GM18519 (cell line): ENCODE data around the gene RXRB.
"Not testable (repeated sequence)": the region's sequence is repeated elsewhere in the genome, so short reads cannot be mapped to it uniquely, and the experiment has no call there.

Experiments used
- ATAC-seq: cut with Tn5 transposase; IDR thresholded peaks from one replicate; pipeline ENCODE4 v1.9.1; 2021; ENCODE audit warnings: mild to moderate bottlenecking, moderate library complexity; ENCODE audit not compliant: unreplicated experiment, low FRiP score

The RXRB gene

DNA sequence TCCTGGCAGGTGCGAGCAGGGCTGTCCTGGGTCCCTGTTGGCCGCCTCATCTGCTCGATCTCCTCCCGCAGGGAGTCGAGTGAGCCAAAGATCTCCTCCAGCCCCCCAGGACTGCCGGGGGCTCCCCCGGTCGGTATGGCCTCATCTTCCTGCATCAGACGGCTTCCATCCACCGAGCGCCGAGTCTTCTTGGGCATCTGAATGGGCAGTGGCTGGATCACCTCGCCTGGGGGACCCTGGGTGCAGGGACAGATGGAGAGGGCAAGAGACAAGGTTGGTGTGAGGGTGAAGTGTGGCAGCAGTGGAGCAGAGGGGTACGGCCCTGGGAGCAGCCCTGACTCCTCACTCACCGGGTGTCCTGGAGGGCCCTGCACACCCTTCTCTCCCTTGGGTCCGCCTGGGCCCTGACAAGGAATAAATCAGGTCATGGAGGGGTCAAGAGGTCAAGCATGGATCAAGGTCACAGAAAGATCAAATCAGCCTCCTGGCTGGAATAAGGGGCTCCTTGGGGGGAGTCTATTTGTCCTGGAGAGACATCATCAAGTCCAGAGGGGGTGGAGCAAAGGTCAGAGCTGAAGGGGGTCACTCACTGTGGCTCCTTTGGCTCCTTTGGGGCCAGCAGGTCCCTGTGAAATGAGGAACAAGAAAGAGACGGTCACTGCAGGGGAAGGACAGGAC, 34.7 kb downstream of the RXRB start:
- ATAC-seq: no peak

DNA sequence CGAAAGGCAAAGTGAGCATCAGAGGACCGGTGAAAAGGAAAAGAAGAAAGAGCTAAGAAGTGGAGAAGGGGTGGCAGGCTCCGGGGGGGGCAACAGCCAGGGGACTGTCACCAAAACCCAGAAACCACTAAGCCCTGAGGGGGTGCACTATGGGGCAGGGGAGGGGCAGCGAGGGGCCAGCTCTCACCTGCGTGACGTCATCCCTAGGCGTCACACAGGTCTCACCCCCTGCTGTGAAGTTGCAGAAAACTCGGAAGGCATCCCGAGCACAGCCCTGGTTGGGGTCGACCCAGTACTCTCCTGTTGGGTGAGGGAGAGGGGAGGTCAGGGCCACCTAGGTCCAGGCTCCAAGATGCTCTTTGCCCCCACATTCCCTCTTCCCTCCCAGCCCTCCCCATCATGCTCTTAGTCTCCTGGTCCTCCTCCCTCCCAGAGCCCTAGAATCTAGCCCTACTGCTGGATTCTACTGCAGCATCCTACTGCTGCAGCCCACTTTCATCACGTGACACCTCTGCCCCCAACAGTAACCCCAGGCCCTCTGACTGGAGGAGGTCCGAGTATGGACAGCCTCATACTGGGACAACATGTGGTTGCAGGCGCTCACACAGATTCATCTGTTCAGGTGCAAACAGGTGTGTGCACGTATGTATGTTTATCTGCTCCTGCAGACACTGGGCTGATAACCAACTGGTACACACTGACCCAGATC, 35.6 kb downstream of the RXRB start:
- no peak for ATAC-seq

DNA sequence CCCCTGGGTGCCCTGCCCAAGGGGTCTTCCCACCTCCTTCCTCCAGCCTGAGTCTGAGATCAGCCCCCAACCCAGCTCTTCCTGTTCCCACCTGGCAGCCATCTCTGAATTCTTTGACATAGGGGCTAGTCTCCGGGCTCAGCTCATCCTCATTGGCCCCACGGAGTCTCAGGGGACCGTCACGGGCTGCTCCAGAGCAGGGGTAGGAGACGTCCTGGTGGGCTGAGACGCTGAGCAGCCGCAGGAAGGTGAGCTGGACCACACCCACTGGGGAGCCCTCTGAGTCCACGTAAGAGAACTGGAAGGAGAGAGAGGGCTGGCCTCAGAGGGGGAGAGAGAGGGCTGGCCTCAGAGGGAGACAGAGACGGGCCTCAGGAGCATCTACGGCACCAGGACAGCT, 36.3 kb downstream of the RXRB start:
- ATAC-seq: no peak

DNA sequence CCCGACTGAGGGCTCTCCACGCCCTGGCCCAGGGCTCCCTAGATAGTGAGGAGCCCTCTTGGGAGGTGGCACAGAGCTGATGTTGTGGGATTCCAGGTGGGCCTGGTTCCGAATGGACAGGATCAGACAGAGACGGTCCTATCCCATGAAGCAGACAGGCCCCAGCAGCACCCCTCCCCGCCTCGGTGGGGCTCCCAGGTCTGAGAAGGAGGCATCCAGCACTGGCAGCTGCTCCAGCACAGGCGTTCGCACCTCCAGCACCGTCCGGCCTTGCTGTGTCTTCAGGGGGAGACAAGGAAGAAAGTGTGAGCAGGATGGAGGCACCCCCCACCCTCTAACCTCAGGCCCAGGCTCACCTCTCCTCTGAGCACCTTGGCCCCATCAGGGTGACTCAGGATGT, 36.9 kb downstream of the RXRB start:
- no peak for ATAC-seq

DNA sequence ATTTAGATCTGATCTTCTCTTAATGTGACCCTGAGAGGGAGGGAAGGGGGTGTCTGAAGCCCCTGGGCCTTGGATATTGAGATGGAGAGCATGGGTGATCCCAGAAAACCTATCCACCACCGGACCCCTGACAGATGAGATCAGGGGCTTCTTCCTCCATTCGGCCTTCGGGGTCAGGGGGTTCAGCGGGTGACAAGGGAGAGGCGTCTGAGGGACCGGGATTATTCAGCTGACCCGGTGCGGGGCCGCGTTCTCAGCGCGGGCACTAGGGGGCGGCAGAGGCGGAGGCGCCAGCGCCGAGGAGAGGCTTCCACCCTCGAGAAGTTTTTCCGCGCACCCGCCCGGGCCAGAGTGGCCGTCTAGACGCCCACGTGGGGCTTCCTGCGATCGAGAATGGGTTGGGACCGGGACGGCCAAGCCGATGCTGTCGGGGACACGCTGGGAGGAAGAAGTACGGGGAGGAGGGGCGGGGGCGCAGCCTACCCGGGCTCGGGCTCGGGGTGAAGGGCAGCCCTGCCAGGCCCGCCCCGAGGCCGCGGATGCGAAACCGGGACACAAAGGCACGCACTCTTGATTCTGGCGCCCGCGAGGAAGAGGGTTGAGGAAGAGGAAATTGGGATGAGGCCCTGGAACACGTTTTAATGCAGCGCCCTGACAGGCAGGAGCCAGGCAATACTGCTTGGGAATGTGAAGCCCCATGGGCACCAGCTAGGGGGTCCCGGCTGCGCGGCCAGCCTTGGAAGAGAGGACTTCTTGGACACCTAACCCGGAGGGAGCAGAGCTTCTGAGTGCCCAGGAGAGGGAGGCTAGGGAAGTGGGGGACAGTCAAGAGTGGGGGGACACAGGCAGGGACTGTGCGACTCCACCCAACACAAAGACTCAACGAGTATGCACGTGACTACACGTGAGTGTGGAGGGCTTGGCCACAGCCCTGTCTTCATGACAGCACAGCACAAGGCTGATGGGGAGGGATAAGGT, 38.8 kb downstream of the RXRB start:
- no peak for ATAC-seq

DNA sequence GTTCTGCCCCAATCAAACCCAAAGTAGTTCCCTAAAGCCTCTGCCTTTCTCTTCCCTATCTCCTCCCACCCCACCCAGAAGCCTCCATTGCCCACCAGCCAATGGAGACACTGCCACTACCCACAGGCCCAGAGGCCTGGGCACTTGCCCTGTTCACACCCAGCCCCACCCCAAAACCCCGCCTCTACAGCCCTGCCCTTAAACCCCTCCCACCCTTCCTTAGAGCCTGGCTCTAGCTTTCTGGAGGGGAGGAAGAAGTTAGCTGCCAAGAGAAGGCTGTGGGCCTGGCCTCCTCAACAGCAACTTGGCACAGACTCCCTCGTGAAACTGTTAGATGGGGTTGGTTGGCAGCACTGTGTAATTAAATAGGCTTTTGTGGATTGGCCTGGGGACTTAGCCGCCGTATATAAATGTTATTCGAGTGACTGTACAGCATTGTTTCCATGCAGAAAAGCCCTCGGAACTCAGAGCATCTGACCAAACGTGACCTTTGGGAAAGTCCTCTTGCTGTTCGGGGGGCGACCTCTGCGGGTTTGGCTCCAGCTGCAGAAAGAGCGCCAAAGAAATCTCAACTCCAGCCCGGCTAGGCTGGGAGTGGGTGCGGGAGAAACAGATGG, 39.6 kb downstream of the RXRB start:
- ATAC-seq: no peak

DNA sequence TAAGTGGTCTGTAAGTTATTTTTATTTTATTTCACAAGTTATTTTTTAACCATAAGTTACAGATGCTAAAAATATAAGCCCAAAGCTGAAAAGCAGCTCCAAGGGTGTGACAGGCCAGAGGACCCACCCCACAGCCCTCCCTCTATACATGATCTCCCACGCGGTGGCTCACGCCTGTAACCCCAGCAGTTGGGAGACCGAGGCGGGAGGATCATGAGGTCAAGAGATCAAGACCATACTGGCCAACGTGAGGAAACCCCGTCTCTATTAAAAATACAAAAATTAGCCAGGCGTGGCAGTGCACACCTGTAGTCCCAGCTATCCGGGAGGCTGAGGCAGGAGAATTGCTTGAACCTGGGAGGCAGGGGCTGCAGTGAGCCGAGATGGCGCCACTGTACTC, 40.4 kb downstream of the RXRB start:
- no peak for ATAC-seq

DNA sequence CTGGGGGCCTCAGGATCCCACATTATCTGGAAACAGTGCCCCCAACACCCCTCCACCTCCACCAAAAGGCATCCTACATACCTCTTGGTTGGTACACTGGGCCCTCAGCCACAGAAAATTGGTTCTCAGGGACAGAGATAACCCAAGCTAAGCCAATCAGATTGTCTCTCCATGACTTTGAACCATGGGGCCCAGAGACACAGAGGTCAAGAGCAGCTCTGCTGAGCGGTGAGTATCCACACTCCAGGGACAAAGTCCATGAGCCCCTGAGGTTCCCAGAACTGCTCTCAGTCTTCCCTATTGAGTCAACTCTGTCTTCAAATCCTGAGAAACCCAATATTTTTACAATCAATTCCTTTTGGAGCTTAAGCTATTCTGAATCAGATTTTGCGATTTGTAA, 43.5 kb downstream of the RXRB start:
- ATAC-seq: no peak

DNA sequence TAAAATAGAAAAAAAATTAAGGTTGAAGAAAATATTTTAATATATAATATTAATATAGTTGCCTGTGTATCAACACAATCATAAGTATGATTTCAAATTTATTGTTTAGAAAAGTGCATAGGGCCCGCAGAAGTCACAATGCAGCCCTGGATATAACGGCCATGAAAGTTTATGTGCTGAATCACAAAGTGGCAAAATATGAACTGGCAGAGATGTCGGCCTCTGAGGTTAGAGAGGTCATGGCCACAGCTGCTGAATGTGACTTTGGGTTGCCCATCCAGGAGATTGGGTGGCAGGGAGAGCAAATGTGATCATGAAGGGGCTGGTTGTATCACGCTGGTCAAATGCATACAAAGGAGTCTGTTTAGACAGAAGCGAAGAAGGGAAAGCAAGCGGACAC, 43.9 kb downstream of the RXRB start:
- ATAC-seq: no peak

DNA sequence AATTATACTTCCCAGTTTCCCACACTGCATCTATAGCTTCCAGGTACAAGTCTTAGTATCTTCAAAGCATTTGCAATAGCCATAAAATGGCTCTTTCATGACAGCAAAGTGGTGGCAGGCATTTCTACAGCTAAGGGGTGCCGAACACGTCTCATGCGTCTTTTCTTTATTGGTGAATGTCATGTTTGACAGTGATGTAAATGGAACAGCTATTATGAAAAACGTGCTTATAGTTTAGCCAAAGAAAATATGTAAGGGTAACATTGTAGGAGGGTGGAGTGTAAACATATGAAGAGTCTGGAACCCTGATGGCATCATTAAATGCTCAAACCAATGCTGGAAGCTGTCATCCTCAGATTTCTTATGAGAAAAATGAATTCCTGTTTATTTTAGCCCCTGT, 46.1 kb downstream of the RXRB start:
- no peak for ATAC-seq

DNA sequence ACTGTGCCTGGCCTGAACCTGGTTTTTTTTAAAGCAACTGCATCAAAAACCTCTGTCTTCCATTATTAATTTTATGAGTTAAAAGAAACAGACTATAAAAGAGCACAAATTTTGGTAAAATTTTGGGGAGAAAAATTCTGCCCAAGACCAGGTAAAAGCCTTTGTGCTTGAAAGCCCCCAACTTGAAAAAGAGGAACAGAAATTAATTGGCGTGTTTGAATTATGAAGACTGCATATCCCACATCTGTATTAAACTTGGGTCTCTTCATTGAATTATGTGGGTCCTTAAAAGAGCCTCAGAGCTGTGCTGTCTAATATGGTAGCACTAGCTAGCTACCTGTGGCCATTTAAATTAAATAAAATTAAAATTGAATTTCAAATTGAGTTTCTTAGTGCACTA, 49.4 kb downstream of the RXRB start:
- ATAC-seq: no peak

DNA sequence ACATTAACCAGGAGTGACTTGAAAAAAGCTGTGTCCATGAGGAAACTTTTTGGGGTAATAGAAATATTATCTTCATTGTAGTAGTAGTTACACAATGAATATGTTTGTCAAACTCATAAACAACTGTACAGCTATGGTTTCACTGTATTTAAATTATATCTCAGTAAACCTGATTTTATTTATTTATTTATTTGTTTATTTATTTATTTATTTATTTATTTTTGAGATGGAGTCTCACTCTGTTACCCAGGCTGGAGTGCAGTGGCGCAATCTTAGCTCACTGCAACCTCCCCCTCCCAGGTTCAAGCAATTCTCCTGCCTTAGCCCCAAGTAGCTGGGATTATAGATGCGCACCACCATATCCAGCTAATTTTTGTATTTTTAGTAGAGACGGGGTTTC, 49.9 kb downstream of the RXRB start:
- ATAC-seq: not testable (repeated sequence)

DNA sequence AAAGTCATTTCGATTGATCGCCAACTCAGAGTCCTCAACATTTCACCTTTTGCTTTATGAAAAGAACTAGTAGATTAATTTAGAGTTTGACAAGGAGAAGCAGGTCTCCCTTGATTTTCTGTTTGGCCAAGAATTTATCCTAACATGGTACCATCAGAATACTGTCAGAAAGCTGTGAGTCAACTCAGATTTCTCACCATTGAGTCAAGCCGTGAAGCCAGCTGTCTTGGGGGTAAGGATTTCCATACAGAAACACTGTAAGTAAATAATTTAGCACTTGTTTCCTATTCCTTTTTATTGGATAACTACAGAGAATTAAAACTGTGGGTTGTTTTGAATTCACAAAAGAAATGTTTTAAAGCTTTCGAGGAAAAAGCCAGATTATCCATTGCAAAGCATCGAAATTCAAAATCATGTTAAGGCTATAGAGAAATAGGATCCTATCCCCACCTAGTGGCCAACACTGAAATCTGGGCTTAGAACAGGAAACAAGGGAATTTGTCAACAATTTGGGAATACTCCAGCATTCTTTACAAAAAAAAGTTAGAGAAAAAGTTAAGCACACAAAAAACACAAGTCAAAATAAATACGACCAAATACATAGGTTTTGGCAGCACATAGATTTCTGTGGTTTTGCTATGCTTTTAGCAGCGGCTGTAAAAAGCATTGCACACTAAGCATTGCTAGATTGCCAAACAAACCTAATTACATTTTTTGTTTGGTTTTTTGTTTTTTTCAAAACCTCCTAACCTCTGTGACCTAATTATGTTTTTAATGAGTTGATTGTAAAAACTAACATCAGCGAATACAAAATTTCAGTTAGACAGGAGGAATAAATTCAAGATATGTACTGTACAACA, 52.4 kb downstream of the RXRB start:
- ATAC-seq: no peak

DNA sequence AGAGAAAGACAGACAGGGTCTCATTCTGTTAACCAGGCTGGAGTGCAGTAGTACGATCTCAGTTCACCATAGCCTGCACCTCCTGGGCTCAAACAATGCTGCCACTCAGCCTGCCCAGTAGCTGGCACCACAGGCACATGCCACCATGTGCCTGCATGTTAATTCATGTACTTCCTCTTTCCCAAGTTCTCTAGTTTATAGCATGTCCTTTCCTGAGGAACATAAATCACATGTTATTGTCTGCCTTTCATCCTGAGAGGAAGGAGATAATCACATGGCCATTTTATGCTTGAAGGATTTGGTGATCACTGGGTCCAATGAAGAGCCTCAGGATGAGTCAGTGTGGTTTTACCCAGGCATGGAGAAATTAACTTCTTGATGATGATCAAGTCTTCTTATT, 56.1 kb downstream of the RXRB start:
- ATAC-seq: no peak
